ENCODE measurements around the gene KRT3.

Gene KRT3

GRCh38 chr12:52795694-52796428 lies at the start of gene KRT3:
Gene KRT3 (minus strand): TSS chr12:52796117. CDS start chr12:52796042, 75 bp downstream.
- no peak for DNase-seq (ENCODE audit: low read depth in 2 of 2, low spot score in 1 of 2)

- DNase-seq (ENCODE audit: low read depth in 2 of 2, low spot score in 1 of 2): no peak
Measured at GRCh38 chr12:52844386-52844785, 48.5 kb upstream of the KRT3 start.

DNA sequence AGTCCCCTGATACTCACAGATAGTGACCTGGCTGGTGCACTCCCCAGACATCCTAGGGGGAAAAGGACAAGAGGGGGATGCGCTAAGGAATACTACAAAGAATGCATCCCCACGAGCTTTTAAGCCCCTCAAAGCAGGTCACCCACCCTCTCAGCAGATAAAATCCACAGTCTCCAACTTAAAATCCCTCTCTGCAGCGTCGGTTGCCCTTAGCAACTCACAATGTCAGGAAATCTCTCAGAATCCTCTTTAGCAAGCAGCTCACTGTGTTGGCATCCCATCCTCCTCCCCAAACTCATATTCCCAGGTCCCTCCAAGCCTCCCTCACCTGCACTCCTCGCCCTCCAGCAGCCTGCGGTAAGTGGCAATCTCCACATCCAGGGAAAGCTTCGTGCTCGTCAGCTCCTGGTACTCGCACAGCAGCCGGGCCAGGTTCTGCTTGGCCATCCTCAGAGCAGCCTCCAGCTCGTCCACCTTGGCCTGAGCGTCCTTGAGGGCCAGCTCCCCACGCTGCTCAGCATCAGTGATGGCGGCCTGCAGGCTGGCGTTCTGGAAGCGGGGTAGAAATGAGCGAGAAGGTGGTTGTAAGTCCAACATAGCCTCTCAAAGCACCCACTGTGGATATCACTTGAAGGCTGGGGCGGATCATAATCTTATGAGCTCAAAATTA lies 43.7 kb upstream of the KRT3 start:
- DNase-seq (ENCODE audit: low read depth in 2 of 2, low spot score in 1 of 2): no peak

DNA sequence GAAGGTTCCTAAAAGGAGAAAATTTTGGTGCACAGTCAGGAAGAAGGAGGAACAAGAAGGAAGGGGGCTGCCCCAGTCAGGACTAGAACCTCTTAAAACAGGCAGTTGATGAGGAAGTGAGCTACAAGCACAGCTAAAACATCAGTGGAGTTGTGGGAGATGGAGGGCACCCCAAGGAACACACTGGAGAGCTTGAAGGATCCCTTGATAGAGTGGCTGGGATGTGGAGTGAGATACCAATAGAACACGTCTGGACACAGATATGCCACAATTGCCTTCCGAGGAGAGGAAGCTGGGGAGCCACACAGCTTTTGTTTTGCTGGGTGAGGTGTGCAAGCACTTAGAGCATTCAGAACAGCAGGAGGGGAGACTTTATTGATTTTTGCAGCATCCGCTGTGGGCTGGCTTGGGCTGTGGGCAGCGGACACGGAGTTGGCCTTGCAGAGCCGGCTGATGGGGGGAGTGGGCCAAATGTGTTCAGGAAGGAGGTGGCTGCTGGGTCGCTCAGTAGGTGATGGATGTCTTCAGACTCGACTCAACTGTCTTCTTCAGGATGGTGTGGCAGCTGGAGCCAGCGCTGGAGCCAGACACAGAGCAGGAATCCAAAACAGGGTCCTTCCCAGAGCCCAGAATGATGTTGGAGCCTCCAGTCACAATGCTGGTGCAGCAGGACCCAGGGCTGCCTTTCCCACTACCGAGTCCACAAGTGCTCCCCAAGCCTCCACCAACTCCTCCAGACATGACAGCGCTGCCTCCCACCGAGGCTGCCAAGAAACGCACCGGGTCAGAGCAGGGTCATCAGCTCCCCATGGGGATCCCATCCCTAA lies 42.9 kb upstream of the KRT3 start:
- no peak for DNase-seq (ENCODE audit: low read depth in 2 of 2, low spot score in 1 of 2)

DNA sequence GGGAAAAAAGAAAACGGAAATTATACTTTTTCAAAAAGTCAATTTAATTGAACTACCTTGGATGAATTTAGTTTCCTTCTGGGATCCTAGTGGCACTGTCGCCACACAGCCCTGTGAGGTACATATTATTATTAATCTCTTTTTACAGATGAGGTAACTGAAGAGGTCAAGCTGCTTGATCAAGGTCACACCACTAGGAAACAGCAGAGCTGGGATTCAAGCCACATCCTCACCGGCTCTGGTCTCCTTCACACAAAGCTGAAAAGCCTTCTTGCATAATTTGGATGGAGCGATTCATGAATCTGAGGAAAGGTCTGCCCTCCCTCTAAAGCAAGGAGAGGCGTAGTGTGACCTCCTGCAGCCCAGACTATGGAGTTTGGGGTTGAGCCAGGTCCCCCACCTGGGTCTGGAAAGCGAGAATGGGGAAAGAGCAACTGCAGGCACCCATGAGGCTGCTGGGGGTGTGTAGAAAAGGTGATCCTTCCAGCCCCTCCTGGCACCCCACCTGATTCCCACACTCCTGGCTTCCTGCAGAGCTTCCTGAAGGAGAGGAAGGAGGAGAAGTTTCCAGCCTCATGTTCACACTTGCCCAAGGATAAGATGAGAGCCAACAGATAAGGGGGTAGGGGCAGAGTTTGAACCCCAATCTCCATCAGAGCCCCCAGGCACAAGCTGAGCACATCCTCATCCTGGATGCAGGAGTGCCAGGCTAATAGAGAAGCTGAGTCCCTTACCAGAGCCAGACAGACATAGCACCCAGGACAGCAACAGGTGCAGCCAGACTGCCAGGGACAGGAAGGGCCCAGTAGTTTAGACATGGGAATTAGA lies 42.1 kb upstream of the KRT3 start:
- no peak for DNase-seq (ENCODE audit: low read depth in 2 of 2, low spot score in 1 of 2)

DNA sequence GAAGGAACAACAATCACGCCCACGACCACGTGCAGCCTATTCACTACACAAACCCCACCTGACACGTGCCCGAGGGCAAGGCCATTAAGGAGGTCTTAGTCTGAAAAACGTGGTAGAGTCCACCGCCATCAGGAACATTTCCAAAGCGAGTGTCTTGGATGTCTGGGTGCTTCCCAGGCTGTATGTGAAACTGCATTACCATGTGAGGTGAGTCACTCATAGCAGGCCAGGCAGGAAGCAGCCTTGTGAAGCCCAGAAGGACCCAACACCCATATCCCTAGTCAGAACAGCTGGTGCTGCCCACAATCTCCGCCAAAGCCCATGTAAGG lies 41.5 kb upstream of the KRT3 start:
- DNase-seq (ENCODE audit: low read depth in 2 of 2, low spot score in 1 of 2): no peak

- DNase-seq (ENCODE audit: low read depth in 2 of 2, low spot score in 1 of 2): no peak
Measured at GRCh38 chr12:52836491-52837412, 40.8 kb upstream of the KRT3 start.

DNA sequence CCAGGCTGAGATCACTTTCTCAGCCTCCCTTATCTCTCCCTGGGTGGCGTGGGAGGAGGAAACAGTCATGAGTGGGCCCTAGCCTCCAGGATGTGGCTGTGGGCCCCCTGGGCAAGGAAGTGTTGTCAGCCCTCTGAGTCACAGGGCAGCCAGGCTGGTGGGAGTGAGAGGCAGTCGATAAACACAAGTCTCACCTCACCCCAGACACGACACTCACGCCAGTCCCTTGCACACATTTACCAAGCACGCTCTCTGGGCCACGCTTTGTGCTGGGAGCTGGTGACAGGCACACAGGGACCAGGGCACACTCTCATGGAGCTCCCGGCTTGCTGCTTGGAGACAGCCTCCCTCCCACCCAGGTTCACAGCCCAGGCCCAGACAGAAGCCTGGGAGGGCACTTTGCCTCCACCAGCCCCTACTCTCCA lies 40.1 kb upstream of the KRT3 start:
- peak; percentile 48 to 72 for DNase-seq (ENCODE audit: low read depth in 2 of 2, low spot score in 1 of 2)

DNA sequence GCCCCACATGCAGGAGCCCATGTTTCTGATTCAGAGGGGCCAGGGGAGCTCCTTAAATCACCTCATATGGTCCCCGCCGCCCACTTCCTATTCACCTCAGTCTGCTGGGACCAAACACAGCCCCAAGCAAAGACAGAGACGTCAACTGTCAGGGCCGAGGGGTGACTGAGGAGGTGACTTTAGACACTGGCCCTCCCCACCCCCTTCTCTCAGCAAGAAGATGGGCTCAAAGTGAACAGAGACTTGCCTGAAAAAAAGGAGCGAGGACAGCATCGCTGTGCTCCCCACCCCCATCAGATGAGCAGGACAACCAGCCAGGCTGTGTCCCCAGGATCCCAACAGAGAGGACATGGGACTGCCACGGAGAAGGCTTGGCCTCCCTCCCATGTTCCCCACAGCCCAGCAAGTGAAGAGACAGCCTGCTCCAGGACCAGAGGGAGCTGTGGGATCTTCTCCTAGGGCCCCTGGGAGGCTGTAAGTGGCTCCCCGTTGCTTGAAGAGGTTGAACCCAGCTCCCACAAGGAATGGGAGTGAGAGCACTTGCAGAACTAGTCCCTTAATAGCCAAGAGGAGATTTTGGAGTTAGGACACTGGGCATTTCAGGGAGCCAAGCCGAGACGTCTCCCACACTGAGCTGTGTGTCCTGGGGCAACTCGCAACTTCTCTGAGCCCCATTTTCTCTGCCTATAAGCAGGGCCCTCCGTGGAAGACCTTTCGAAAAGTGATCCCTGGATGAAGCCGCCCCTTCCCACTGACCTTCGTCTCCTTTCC lies 39.5 kb upstream of the KRT3 start:
- no peak for DNase-seq (ENCODE audit: low read depth in 2 of 2, low spot score in 1 of 2)

DNA sequence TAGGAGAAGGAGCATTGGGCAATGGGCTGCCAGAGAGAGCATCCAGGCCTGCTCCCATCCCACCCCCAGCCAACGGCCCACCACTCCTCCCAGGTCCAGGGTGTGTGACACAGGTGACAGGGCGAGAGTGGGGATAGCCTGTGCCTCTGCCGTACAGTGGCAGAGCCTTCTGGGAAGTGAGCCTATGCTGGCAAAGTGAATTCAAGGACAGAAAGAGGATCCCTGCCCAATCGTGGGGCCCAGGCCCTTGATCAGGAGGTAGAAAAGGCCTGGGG lies 38.7 kb upstream of the KRT3 start:
- DNase-seq (ENCODE audit: low read depth in 2 of 2, low spot score in 1 of 2): no peak

GRCh38 chr12:52833922-52834726 lies 38.2 kb upstream of the KRT3 start, which contains the start of gene KRT79:
Gene KRT79 (minus strand): TSS chr12:52834311. CDS start chr12:52834260, 51 bp downstream.
- DNase-seq (ENCODE audit: low read depth in 2 of 2, low spot score in 1 of 2): no peak

- no peak for DNase-seq (ENCODE audit: low read depth in 2 of 2, low spot score in 1 of 2)
Measured at GRCh38 chr12:52832985-52833905, 37.3 kb upstream of the KRT3 start.

DNA sequence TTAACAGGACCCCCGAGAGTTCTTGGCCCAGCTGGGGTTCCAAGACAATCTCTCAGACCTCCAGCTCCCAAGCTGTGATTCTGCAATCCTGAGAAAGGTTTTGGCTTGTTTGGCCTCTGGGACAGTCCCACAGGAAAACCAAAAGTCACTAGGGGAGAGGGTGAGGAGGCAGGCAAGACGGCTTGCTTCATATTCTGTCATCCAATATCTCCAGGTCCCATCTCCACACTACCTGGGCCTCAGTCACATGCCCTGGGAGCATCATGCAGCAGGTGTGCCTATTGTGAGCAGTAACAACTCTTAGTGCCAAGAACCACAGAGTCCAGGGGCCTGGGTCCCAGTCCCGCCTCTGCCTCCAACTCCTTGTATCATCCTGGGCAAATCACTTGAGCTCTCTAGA lies 36.5 kb upstream of the KRT3 start:
- DNase-seq (ENCODE audit: low read depth in 2 of 2, low spot score in 1 of 2): no peak

DNA sequence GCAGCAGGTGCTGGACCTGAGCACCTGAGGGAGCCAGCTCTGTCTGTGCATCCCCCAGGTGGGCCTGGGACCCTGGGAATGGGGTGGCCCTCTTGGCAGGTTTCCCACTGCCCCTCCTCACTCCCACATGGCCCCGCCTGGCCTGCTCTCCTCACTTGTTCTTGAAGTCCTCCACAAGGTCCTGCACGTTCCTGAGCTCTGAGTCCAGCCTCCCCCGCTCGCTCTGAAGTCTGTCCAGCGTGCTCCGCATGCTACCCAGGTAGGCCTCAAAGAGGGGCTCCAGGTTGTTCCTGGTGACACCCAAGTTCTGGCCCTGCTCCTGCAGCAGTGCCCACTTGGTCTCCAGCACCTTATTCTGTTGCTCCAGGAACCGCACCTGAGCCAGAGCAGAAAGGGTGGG lies 35.3 kb upstream of the KRT3 start:
- no peak for DNase-seq (ENCODE audit: low read depth in 2 of 2, low spot score in 1 of 2)

GRCh38 chr12:52829986-52830770 lies 34.3 kb upstream of the KRT3 start:
- no peak for DNase-seq (ENCODE audit: low read depth in 2 of 2, low spot score in 1 of 2)

GRCh38 chr12:52828591-52829021 lies 32.7 kb upstream of the KRT3 start:
- no peak for DNase-seq (ENCODE audit: low read depth in 2 of 2, low spot score in 1 of 2)

DNA sequence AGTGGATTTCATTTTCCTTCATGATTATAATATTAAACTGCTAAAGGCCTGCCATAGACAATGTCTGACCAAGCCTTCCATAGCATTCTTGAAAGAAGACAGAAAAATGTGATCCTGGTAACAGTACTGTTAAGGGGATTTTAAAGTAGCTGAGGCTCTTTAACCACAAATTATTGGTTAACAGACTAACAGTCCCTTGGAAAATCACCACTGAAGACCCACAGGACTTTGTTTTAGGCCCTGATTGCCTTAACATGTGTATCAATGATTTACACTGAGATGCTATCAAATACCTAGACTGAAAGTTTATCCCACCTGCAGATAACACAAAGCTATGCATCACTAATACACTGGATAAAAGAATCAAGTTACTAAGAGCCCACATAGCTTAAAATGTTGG lies 32.2 kb upstream of the KRT3 start:
- DNase-seq (ENCODE audit: low read depth in 2 of 2, low spot score in 1 of 2): no peak
